CD4-positive, alpha-beta T cell (primary cell): ENCODE measurements around the gene SIGLEC5. TPM values are rescaled to one million over a fixed set of nuclear protein-coding genes. Genes with fewer than 3 reads are reported as not detected.

Experiments used
- ATAC-seq: fragments of 200-7000 bp; cut with Tn5 transposase; one replicate; pipeline ENCODE4 v1.10.0; 2022; ENCODE audit warnings: mild to moderate bottlenecking; ENCODE audit not compliant: poor library complexity
- CTCF ChIA-PET: fragments of 350-600 bp; sonication (Branson Sonifier 250); formaldehyde crosslinking; loops from one replicate; lab custom pipeline; 2021; ENCODE audit warnings: antibody characterized with exemption, inconsistent platforms; lab: Charles Lee
- POLR2A ChIA-PET: fragments of 350-600 bp; sonication (Branson Sonifier 250); formaldehyde crosslinking; loops from one replicate; lab custom pipeline; 2021; ENCODE audit warnings: antibody characterized with exemption, inconsistent platforms; lab: Charles Lee
- DNase-seq, 14 experiments: peaks; one replicate each; pipeline ENCODE4 v3.0.0-alpha.2; 2013 to 2020; ENCODE audit warnings: mixed read lengths in 2 of 14
- H3K27ac ChIP-seq, 2 donors: one replicate each; pipeline versions ENCODE4 v1.5.1 to v1.7.0; 2013; ENCODE audit warnings: low read length in 2 of 2, low read depth in 1 of 2, mild to moderate bottlenecking in 1 of 2
- H3K27me3 ChIP-seq, 2 experiments: 1 replicate in 1 of 2; 2 replicates in 1 of 2; pipeline versions ENCODE4 v1.6.1 to v1.7.0; 2013; ENCODE audit warnings: low read length in 2 of 2, control low read depth in 1 of 2, mild to moderate bottlenecking in 1 of 2, moderate library complexity in 1 of 2; ENCODE audit not compliant: insufficient read depth in 2 of 2, control insufficient read depth in 1 of 2
- H3K36me3 ChIP-seq: one replicate; pipeline ENCODE4 v1.6.1; 2013; ENCODE audit warnings: low read length, control low read depth; ENCODE audit not compliant: insufficient read depth
- H3K4me1 ChIP-seq: one replicate; pipeline ENCODE4 v1.6.1; 2013; ENCODE audit warnings: low read length, control low read depth; ENCODE audit not compliant: insufficient read depth
- H3K4me3 ChIP-seq: one replicate; pipeline ENCODE4 v1.5.1; 2013; ENCODE audit warnings: mild to moderate bottlenecking, low read length, moderate library complexity
- H3K9me3 ChIP-seq, 2 experiments: 1 replicate in 1 of 2; 2 replicates in 1 of 2; pipeline versions ENCODE4 v1.6.1 to v1.7.0; 2013; ENCODE audit warnings: low read length in 2 of 2, mild to moderate bottlenecking in 2 of 2, control low read depth in 1 of 2, moderate library complexity in 1 of 2; ENCODE audit not compliant: control insufficient read depth in 1 of 2, insufficient read depth in 1 of 2
- H3K27ac Mint-ChIP-seq: one replicate; pipeline ENCODE4 v1.8.0; 2020; ENCODE audit warnings: mixed read lengths
- H3K27me3 Mint-ChIP-seq: one replicate; pipeline ENCODE4 v1.8.0; 2021; ENCODE audit warnings: mixed read lengths
- H3K36me3 Mint-ChIP-seq: one replicate; pipeline ENCODE4 v1.8.0; 2021; ENCODE audit warnings: low read depth, mixed read lengths
- H3K4me1 Mint-ChIP-seq: one replicate; pipeline ENCODE4 v1.8.0; 2021; ENCODE audit warnings: low read depth, mixed read lengths
- H3K4me3 Mint-ChIP-seq: one replicate; pipeline ENCODE4 v1.8.0; 2020; ENCODE audit warnings: mild to moderate bottlenecking, mixed read lengths
- H3K9me3 Mint-ChIP-seq: one replicate; pipeline ENCODE4 v1.8.0; 2020; ENCODE audit warnings: mixed read lengths
- intact Hi-C, 2 experiments: fragments of 100-400 bp; cut with DNase I in 1 of 2; cut with micrococcal nuclease in 1 of 2; formaldehyde crosslinking; loops; one replicate each; pipeline versions ENCODE4 v1.15.1 to v1.9.0; 2023 to 2025; cut with DNase I, micrococcal nuclease
- total RNA-seq, 174 experiments: library from RNA in 2 of 174; stranded (reverse) in 2 of 174; gene quantifications; one replicate each; pipeline ENCODE4 v1.2.3 and lab custom pipeline; 2021 to 2026
- TF ChIP-seq, protein P1 (sequence below): fragments of 200-600 bp; IDR thresholded peaks from one replicate; pipeline ENCODE4 v1.8.0; 2022; ENCODE audit warnings: antibody characterized with exemption, mild to moderate bottlenecking

SIGLEC5 gene
- total RNA-seq, 2 experiments from 2014 or later = not detected

DNA sequence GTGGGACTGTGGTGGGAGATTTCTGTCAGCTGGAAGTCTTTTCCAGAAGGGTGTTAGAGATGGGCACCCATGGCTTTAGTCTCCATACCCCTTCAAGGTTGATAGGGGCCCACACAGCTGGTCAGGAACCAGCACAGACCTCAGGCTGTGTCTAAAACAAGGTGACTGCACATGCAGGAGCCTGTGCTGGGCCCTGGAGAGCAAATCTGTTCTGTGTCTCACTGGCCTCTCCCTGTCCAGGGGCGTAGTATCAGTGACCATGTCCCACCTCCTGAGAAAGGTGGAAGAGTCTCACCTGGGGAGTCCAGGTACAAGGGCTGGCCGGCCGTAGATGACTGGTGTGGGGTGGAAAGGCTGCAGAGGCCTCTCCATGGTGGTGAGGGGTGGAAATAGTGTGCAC is 39.8 kb downstream of the SIGLEC5 start:
- H3K9me3 ChIP-seq = peaks cover 24 to 48% of the 10 kb centered on the region in 2 experiments
- no peak for ATAC-seq
- Mint-ChIP-seq H3K36me3 (peaks cover 55% of the 10 kb centered on the region), H3K4me3 (no peak overlapping the region), H3K4me1 (peaks cover 27% of the 10 kb centered on the region), H3K27me3 (no peaks in the 10 kb centered on the region), H3K9me3 (peaks cover 10% of the 10 kb centered on the region), H3K27ac (no peak overlapping the region)
- H3K4me3 ChIP-seq = no peak overlapping the region
- no peak overlapping the region for H3K27ac ChIP-seq
- ChIA-PET POLR2A (no interaction called here), CTCF (no interaction called here)
- peaks cover 15% of the 10 kb centered on the region for H3K36me3 ChIP-seq
- no peak for DNase-seq
- peaks cover 21% of the 10 kb centered on the region for H3K4me1 ChIP-seq
- intact Hi-C loops = loop anchor here in 1 of 2 experiments (5.0 to 10.0 kb wide), 4 partner anchors 226 to 1078 kb away; partner anchors contain the start of genes ASPDH, CLDND2, ETFB and JOSD2
- no peaks in the 10 kb centered on the region for H3K27me3 ChIP-seq
- TF ChIP-seq, protein P1, sequence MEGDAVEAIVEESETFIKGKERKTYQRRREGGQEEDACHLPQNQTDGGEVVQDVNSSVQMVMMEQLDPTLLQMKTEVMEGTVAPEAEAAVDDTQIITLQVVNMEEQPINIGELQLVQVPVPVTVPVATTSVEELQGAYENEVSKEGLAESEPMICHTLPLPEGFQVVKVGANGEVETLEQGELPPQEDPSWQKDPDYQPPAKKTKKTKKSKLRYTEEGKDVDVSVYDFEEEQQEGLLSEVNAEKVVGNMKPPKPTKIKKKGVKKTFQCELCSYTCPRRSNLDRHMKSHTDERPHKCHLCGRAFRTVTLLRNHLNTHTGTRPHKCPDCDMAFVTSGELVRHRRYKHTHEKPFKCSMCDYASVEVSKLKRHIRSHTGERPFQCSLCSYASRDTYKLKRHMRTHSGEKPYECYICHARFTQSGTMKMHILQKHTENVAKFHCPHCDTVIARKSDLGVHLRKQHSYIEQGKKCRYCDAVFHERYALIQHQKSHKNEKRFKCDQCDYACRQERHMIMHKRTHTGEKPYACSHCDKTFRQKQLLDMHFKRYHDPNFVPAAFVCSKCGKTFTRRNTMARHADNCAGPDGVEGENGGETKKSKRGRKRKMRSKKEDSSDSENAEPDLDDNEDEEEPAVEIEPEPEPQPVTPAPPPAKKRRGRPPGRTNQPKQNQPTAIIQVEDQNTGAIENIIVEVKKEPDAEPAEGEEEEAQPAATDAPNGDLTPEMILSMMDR = no peak

DNA sequence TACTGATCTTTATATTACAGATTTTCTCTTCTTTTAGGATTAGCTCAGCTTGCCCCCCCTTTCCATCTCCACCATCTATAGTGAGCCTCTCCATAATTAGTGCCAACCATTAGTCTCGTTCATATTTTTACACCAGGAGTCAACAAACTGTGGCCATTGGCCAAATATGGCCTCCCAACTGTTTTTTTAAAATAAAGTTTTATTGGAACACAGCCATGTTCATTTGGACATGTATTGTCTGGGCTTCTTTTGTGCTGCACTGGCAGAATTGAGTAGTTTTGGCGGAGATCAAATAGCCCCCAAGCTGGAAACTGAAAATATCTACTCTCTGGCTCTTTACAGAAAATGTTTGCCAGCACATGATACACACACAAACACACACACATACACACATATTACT is 40.7 kb downstream of the SIGLEC5 start:
- no peak overlapping the region for H3K27ac Mint-ChIP-seq
- H3K27me3 ChIP-seq = no peaks in the 10 kb centered on the region
- no peak overlapping the region for H3K27ac ChIP-seq
- H3K4me3 Mint-ChIP-seq = no peak overlapping the region
- peaks cover 64% of the 10 kb centered on the region for H3K36me3 Mint-ChIP-seq
- peaks cover 20% of the 10 kb centered on the region for H3K4me1 Mint-ChIP-seq
- intact Hi-C loops = no loop called here
- ATAC-seq = no peak
- H3K36me3 ChIP-seq = peaks cover 23% of the 10 kb centered on the region
- DNase-seq = no peak
- H3K4me1 ChIP-seq = peaks cover 15% of the 10 kb centered on the region
- POLR2A ChIA-PET = no interaction called here
- peaks cover 21 to 57% of the 10 kb centered on the region in 2 experiments for H3K9me3 ChIP-seq
- peaks cover 14% of the 10 kb centered on the region for H3K9me3 Mint-ChIP-seq
- TF ChIP-seq, protein P1 = no peak
- no peak overlapping the region for H3K4me3 ChIP-seq
- no peaks in the 10 kb centered on the region for H3K27me3 Mint-ChIP-seq
- CTCF ChIA-PET = no interaction called here

DNA sequence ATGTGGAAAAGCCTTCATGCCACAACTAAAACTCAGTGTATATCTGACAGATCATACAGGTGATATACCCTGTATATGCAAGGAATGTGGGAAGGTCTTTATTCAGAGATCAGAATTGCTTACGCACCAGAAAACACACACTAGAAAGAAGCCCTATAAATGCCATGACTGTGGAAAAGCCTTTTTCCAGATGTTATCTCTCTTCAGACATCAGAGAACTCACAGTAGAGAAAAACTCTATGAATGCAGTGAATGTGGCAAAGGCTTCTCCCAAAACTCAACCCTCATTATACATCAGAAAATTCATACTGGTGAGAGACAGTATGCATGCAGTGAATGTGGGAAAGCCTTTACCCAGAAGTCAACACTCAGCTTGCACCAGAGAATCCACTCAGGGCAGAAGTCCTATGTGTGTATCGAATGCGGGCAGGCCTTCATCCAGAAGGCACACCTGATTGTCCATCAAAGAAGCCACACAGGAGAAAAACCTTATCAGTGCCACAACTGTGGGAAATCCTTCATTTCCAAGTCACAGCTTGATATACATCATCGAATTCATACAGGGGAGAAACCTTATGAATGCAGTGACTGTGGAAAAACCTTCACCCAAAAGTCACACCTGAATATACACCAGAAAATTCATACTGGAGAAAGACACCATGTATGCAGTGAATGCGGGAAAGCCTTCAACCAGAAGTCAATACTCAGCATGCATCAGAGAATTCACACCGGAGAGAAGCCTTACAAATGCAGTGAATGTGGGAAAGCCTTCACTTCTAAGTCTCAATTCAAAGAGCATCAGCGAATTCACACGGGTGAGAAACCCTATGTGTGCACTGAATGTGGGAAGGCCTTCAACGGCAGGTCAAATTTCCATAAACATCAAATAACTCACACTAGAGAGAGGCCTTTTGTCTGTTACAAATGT is 42.7 kb downstream of the SIGLEC5 start:
- Histone ChIP-seq H3K27me3 (no peaks in the 10 kb centered on the region), H3K36me3 (peaks cover 40% of the 10 kb centered on the region), H3K27ac (no peak overlapping the region), H3K9me3 (peaks cover 24 to 68% of the 10 kb centered on the region in 2 experiments), H3K4me3 (no peak overlapping the region), H3K4me1 (no peaks in the 10 kb centered on the region)
- TF ChIP-seq, protein P1 = no peak
- no peak for DNase-seq
- Mint-ChIP-seq H3K36me3 (peaks cover 71% of the 10 kb centered on the region), H3K9me3 (peaks cover 19% of the 10 kb centered on the region), H3K27ac (no peak overlapping the region), H3K4me3 (no peak overlapping the region), H3K4me1 (peaks cover 5% of the 10 kb centered on the region), H3K27me3 (no peaks in the 10 kb centered on the region)
- no peak for ATAC-seq
- ChIA-PET CTCF (no interaction called here), POLR2A (no interaction called here)
- intact Hi-C loops = no loop called here
